ENCODE results near the gene ABI3BP. TPM values are rescaled to one million over a fixed set of nuclear protein-coding genes. Genes with fewer than 3 reads are reported as not detected.

The ABI3BP gene
- total RNA-seq, 2 donors from 2014 or later, result 59.8 to 72.0 TPM

DNA sequence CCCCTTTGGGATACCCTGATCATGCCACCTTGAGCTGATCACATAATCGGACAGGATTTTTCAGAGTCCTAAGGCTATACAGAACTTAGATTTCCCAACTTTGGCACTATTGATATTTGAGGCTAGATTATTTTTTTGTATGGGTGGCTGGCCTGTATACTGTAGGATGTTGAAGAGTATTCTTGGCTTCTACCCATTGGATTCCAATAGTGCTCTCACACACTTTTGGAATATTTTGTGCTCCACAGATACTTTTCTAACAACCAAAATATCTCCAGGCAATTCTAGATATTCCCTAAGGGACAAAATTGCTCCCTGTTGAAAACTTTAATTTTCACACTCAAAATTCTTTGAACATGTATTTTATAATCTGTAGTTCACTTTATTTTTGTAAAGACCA, 125.1 kb downstream of the ABI3BP start:
- DNase-seq (no peak), ATAC-seq (no peak)
- intact Hi-C loops (cut with DNase I), result no loop called here

- intact Hi-C loops (cut with DNase I), result no loop called here
- ATAC-seq (peak in 1 of 2 donors; percentile 74), DNase-seq (no peak)
Observed at GRCh38 chr3:100865442-100865841, 127.8 kb downstream of the ABI3BP start.

- intact Hi-C loops (cut with DNase I), result no loop called here
- DNase-seq, result no peak
- ATAC-seq, result no peak
Observed at GRCh38 chr3:100864471-100865250, 128.6 kb downstream of the ABI3BP start.

GRCh38 chr3:100857863-100858262, 135.4 kb downstream of the ABI3BP start:
- ATAC-seq, result no peak
- intact Hi-C loops (cut with DNase I), result no loop called here

GRCh38 chr3:100856821-100857220, 136.4 kb downstream of the ABI3BP start:
- intact Hi-C loops (cut with DNase I), result no loop called here
- ATAC-seq (no peak), DNase-seq (no peak)

More at GRCh38 chr3:100857863-100858262, 135.4 kb downstream of the ABI3BP start:
- no peak for DNase-seq

- no peak for ATAC-seq
- intact Hi-C loops (cut with DNase I), result no loop called here
Observed at GRCh38 chr3:100852840-100853239, 140.4 kb downstream of the ABI3BP start.

GRCh38 chr3:100850701-100851100, 142.5 kb downstream of the ABI3BP start:
- intact Hi-C loops (cut with DNase I), result no loop called here
- DNase-seq (no peak), ATAC-seq (no peak)

More at GRCh38 chr3:100852840-100853239, 140.4 kb downstream of the ABI3BP start:
- no peak for DNase-seq

DNA sequence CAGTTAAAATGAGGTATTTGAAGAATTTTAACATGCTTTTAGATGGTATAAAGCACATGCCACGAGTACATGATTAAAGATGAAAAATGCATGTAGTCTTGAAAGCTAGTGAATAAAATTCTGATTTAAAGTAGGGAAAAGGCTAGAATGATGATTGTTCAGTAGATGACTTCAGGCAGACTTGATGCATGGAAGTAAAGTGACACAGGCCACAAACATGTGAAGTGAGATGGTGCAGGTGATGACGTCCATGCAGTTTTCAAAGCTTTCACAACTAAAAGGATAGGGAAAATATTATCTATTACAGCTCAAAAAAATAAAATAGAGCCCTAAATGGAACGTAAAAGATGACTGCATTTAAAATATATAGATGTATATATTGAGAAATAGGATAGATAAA, 143.1 kb downstream of the ABI3BP start:
- intact Hi-C loops (cut with DNase I), result no loop called here
- no peak for ATAC-seq
- DNase-seq, result no peak

DNA sequence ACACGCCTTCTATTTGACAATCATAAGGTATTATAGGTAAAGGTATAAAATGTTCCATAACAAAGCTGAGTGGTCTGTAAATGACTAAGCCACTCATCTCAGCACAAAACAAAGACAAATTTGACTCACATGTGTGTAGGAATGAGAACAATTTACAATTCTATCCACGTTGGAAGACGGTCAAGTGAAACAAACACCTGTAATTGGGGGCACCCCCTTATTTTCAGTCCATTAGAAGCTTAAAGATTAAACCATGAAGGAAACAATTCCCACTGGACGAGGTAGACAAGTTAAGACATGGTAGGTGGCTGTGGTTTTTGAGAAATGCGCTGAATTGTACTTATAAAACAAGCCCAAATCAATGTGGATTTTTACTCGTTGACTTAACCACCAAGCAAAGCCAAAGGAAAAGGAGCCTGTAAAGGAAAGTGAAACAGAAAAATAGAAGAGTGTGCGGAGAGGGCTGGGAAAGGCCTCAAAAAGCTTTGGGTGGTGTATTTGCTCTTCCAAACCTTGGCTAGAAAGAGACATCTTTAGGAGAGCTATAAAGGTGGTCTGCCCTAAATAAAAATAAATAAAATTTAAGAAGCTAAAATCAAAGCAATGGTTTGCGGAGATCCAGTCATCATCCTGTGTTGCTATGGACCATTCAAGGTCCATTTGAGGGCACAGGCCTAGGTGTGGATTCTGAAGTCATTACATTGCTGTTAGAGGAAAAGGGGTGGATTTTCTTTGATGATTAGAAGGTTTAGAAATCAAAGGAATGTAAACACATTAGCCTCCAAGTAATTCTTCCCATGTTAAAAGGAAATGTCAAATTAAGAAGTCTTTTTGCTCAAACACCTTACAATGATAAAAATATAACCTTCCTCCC, 148.9 kb downstream of the ABI3BP start:
- DNase-seq (no peak), ATAC-seq (no peak)
- intact Hi-C loops (cut with DNase I), result no loop called here

DNA sequence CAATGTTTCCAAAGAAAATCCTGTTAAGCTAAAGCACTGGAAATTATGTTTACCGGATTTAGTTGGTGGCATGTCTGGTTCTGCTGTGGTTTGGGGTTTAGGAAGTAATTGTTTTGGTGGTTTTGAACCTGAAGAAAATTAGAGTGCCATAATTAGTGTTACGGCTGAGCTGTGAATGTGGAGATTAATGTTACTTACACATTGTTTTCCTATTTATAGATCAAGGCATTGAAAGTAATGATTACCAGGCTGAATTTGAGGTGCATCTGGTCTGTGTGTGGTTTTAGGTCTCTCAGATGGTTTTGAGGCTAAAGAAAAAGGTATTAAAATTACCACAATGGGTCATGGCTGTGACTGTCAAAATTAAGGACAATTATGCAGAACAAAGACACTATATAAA, 155.1 kb downstream of the ABI3BP start:
- ATAC-seq, result no peak
- no peak for DNase-seq
- intact Hi-C loops (cut with DNase I), result no loop called here

GRCh38 chr3:100836661-100837060, 156.6 kb downstream of the ABI3BP start:
- intact Hi-C loops (cut with DNase I), result no loop called here
- DNase-seq (no peak), ATAC-seq (no peak)

GRCh38 chr3:100834332-100834731, 158.9 kb downstream of the ABI3BP start:
- ATAC-seq, result no peak
- intact Hi-C loops (cut with DNase I), result no loop called here
- DNase-seq, result no peak

- ATAC-seq, result no peak
- DNase-seq, result no peak
- intact Hi-C loops (cut with DNase I), result no loop called here
Observed at GRCh38 chr3:100833483-100833882, 159.7 kb downstream of the ABI3BP start.

DNA sequence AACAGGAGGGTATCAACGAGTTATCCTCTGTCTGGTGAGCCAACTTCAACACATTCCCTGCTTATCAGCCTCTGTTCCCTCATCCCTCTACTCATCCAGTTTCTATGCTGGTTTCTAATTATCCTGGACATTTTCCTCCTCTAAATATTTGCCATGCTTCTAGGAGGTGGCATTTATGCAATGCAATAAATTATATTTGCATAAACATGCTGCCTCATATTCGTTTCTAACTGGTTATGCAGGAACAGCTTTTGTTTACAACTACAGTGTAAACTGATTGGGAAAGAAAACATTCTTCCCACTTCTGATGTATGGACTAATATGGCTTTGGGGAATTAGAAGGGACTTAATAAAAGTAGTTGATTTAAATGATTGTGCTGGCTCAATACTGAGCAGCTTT, 161.6 kb downstream of the ABI3BP start:
- DNase-seq (no peak), ATAC-seq (no peak)
- intact Hi-C loops (cut with DNase I), result no loop called here

GRCh38 chr3:100830931-100831330, 162.3 kb downstream of the ABI3BP start:
- DNase-seq (no peak), ATAC-seq (no peak)
- intact Hi-C loops (cut with DNase I), result no loop called here

DNA sequence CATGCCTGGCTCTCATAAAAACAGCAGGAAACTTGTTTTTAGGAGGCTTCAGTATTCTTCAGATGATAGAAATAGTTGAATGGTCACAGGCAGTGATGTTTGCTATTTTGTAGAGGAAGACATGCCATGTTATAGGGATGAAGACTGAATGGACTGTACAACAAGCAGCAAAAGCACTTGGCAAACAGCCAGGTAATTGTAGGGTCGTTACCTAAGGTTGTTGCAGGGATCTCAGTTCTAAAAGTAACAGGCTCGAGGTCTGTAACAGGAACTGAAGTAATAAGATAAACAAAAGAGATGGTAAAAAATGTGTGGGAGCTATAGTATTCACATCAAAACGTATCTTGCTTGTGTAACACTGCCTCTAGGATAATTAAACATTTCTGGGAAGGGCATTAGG, 167.6 kb downstream of the ABI3BP start:
- intact Hi-C loops (cut with DNase I), result no loop called here
- no peak for ATAC-seq
- DNase-seq, result no peak

GRCh38 chr3:100815583-100815982, 177.6 kb downstream of the ABI3BP start:
- ATAC-seq (no peak), DNase-seq (no peak)
- intact Hi-C loops (cut with DNase I), result no loop called here

DNA sequence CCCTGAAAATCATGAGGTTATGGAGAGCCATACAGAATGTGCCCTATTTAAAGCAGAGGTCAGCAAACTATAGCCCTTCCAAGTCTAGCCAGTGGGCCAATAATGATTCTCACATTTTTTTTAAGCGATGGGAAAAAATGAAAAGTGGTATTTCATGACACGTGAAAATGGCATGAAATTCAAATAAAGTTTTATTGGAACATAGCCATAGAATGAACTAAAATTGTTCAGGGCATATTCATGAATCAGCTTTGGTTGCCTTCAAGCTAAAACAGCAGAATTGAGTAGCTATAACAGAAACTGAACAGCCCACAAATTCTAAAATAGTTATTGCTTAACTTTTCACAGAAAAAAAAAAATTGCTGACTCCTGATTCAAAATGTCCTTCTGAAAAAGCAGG, 179.4 kb downstream of the ABI3BP start:
- no peak for ATAC-seq
- DNase-seq, result no peak
- intact Hi-C loops (cut with DNase I), result no loop called here

- intact Hi-C loops (cut with DNase I), result no loop called here
- DNase-seq, result no peak
- no peak for ATAC-seq
Observed at GRCh38 chr3:100811779-100812507, 181.3 kb downstream of the ABI3BP start.

- intact Hi-C loops (cut with DNase I), result no loop called here
- DNase-seq (no peak), ATAC-seq (no peak)
Observed at GRCh38 chr3:100810671-100811070, 182.6 kb downstream of the ABI3BP start.

All from left cardiac atrium (tissue), 4 donors.